Neuronal stem cell (in vitro differentiated cells): ENCODE results near the gene SIRT6.
"Not testable (repeated sequence)": the region's sequence is repeated elsewhere in the genome, so short reads cannot be mapped to it uniquely, and the experiment has no call there.

Experiments
- DNase-seq: peaks from one replicate; pipeline ENCODE4 v3.0.0-alpha.2; 2013; ENCODE audit warnings: low spot score
- H2AFZ ChIP-seq: one replicate; pipeline ENCODE4 v1.6.1; 2013; ENCODE audit warnings: mild to moderate bottlenecking, low read length, inconsistent platforms
- H2AK5ac ChIP-seq: 2 replicates; pipeline ENCODE4 v1.6.1; 2013; ENCODE audit warnings: low read depth, mild to moderate bottlenecking, inconsistent platforms, low read length, moderate library complexity, mixed read lengths
- H2BK120ac ChIP-seq: 2 replicates; pipeline ENCODE4 v1.6.1; 2013; ENCODE audit warnings: low read depth, mild to moderate bottlenecking, inconsistent platforms, low read length, moderate library complexity, mixed read lengths
- H2BK12ac ChIP-seq: one replicate; pipeline ENCODE4 v1.6.1; 2013; ENCODE audit warnings: low read length, inconsistent platforms
- H2BK15ac ChIP-seq: 2 replicates; pipeline ENCODE4 v1.6.1; 2013; ENCODE audit warnings: mild to moderate bottlenecking, low read length, inconsistent platforms, mixed read lengths
- H2BK5ac ChIP-seq: one replicate; pipeline ENCODE4 v1.6.1; 2013; ENCODE audit warnings: inconsistent platforms, mild to moderate bottlenecking, low read length, moderate library complexity
- H3K14ac ChIP-seq: one replicate; pipeline ENCODE4 v1.6.1; 2013; ENCODE audit warnings: low read length, inconsistent platforms
- H3K18ac ChIP-seq: 2 replicates; pipeline ENCODE4 v1.6.1; 2013; ENCODE audit warnings: low read length, inconsistent platforms
- H3K23ac ChIP-seq: 2 replicates; pipeline ENCODE4 v1.6.1; 2013; ENCODE audit warnings: low read depth, mild to moderate bottlenecking, mixed read lengths, low read length, inconsistent platforms; ENCODE audit not compliant: poor library complexity
- H3K27ac ChIP-seq: replicated peaks from 3 replicates; pipeline ENCODE4 v1.5.1; 2013; ENCODE audit warnings: low read length, inconsistent platforms
- H3K27me3 ChIP-seq, 3 experiments: 2 replicates each; pipeline ENCODE4 v1.6.1; 2013; ENCODE audit warnings: low read length in 3 of 3, mild to moderate bottlenecking in 2 of 3, inconsistent platforms in 1 of 3, low read depth in 1 of 3, mixed read lengths in 1 of 3, moderate library complexity in 1 of 3; ENCODE audit not compliant: control insufficient read depth in 3 of 3, insufficient read depth in 3 of 3
- H3K36me3 ChIP-seq, 2 donors: replicated peaks in 1 of 2; 2 replicates each; pipeline ENCODE4 v1.6.1; 2013; ENCODE audit warnings: low read length in 2 of 2; ENCODE audit not compliant: control insufficient read depth in 2 of 2, insufficient read depth in 2 of 2
- H3K4ac ChIP-seq: 2 replicates; pipeline ENCODE4 v1.6.1; 2013; ENCODE audit warnings: inconsistent platforms, mild to moderate bottlenecking, low read length, moderate library complexity
- H3K4me1 ChIP-seq, 2 donors: 1 replicate in 1 of 2; 2 replicates in 1 of 2; pipeline ENCODE4 v1.6.1; 2013; ENCODE audit warnings: low read length in 2 of 2, low read depth in 1 of 2; ENCODE audit not compliant: control insufficient read depth in 2 of 2, insufficient read depth in 1 of 2
- H3K4me2 ChIP-seq: one replicate; pipeline ENCODE4 v1.6.1; 2013; ENCODE audit warnings: mild to moderate bottlenecking, low read length, inconsistent platforms; ENCODE audit not compliant: insufficient read depth, poor library complexity, severe bottlenecking
- H3K4me3 ChIP-seq, 2 donors: 2 replicates each; pipeline ENCODE4 v1.5.1; 2013; ENCODE audit warnings: low read length in 2 of 2, mild to moderate bottlenecking in 2 of 2, inconsistent platforms in 1 of 2, moderate library complexity in 1 of 2
- H3K79me1 ChIP-seq: one replicate; pipeline ENCODE4 v1.6.1; 2013; ENCODE audit warnings: low read depth, mild to moderate bottlenecking, inconsistent platforms, low read length, moderate library complexity
- H3K9ac ChIP-seq: one replicate; pipeline ENCODE4 v1.6.1; 2013; ENCODE audit warnings: mild to moderate bottlenecking, low read depth, low read length, inconsistent platforms; ENCODE audit not compliant: poor library complexity
- H3K9me3 ChIP-seq, 2 donors: replicated peaks in 1 of 2; 2 replicates each; pipeline versions ENCODE3 to v1.6.1; 2013; ENCODE audit warnings: low read length in 2 of 2, mild to moderate bottlenecking in 2 of 2, inconsistent platforms in 1 of 2, low read depth in 1 of 2, mixed read lengths in 1 of 2, moderate library complexity in 1 of 2; ENCODE audit not compliant: control insufficient read depth in 2 of 2, insufficient read depth in 1 of 2
- H4K8ac ChIP-seq: one replicate; pipeline ENCODE4 v1.6.1; 2013; ENCODE audit warnings: low read depth, mild to moderate bottlenecking, inconsistent platforms, low read length, moderate library complexity
- H4K91ac ChIP-seq: one replicate; pipeline ENCODE4 v1.6.1; 2013; ENCODE audit warnings: low read length, low read depth, mild to moderate bottlenecking, inconsistent platforms; ENCODE audit not compliant: poor library complexity
- WGBS, 2 donors: extraction: QIAGEN DNeasy Blood & Tissue Kit; methylation state at CpG; one replicate each; pipeline ENCODE4 v1.1.7; 2013; ENCODE audit warnings: missing lambda C conversion rate in 2 of 2, mixed read lengths in 1 of 2; ENCODE audit not compliant: insufficient read length in 2 of 2, insufficient replicate concordance in 1 of 2; ENCODE audit errors: extremely low coverage in 2 of 2; 5-methylcytosine and 5-hydroxymethylcytosine counted together

The SIRT6 gene

GRCh38 chr19:4224470-4224869 is 42.1 kb upstream of the SIRT6 start:
- no peak overlapping the region for H4K91ac ChIP-seq
- peaks cover 0 to 6% of the 10 kb centered on the region in 2 donors for H3K4me1 ChIP-seq
- no peak for DNase-seq
- no peak overlapping the region for H3K9ac ChIP-seq
- H2BK120ac ChIP-seq = no peak overlapping the region
- peak overlapping the region; percentile 2 for H2BK15ac ChIP-seq
- H2AK5ac ChIP-seq = peak overlapping the region; percentile 5
- no CpG with 5 or more reads among the region's 15 CpGs for WGBS, 2 donors
- no peak overlapping the region for H2BK12ac ChIP-seq
- H3K4ac ChIP-seq = no peak overlapping the region
- no peak overlapping the region for H2BK5ac ChIP-seq
- H3K4me2 ChIP-seq = no peak overlapping the region
- peak overlapping the region; percentile 85 for H2AFZ ChIP-seq
- no peak overlapping the region for H4K8ac ChIP-seq
- H3K27ac ChIP-seq = no peak overlapping the region
- no peak overlapping the region for H3K4me3 ChIP-seq
- no peaks in the 10 kb centered on the region for H3K9me3 ChIP-seq
- peak overlapping the region; percentile 78 for H3K18ac ChIP-seq
- H3K14ac ChIP-seq = peak overlapping the region; percentile 89
- no peaks in the 10 kb centered on the region for H3K27me3 ChIP-seq
- H3K79me1 ChIP-seq = no peaks in the 10 kb centered on the region
- H3K23ac ChIP-seq = no peak overlapping the region
- no peaks in the 10 kb centered on the region for H3K36me3 ChIP-seq

GRCh38 chr19:4220188-4220587 is 37.8 kb upstream of the SIRT6 start:
- Histone ChIP-seq H2BK15ac (no peak overlapping the region), H2AFZ (no peak overlapping the region), H2BK5ac (no peak overlapping the region), H2BK120ac (no peak overlapping the region), H3K36me3 (no peaks in the 10 kb centered on the region), H4K91ac (no peak overlapping the region), H3K27me3 (no peaks in the 10 kb centered on the region), H3K27ac (no peak overlapping the region), H2AK5ac (no peak overlapping the region), H3K4me3 (no peak overlapping the region), H3K79me1 (no peaks in the 10 kb centered on the region), H3K9ac (no peak overlapping the region), H3K4ac (no peak overlapping the region), H2BK12ac (no peak overlapping the region), H3K9me3 (peaks cover 0 to 2% of the 10 kb centered on the region in 2 donors), H3K14ac (no peak overlapping the region), H3K4me2 (no peak overlapping the region), H4K8ac (no peak overlapping the region), H3K18ac (no peak overlapping the region), H3K4me1 (peaks cover 0 to 6% of the 10 kb centered on the region in 2 donors), H3K23ac (no peak overlapping the region)
- WGBS, 2 donors = no CpG with 5 or more reads among the region's 7 CpGs
- no peak for DNase-seq

- not testable (repeated sequence) for H3K4me3 ChIP-seq, H3K27ac ChIP-seq, H3K14ac ChIP-seq, H3K36me3 ChIP-seq, H2BK120ac ChIP-seq, H3K9me3 ChIP-seq, H3K4me2 ChIP-seq, H2BK15ac ChIP-seq, H2AK5ac ChIP-seq, H3K27me3 ChIP-seq, H2AFZ ChIP-seq, H3K4ac ChIP-seq, H4K8ac ChIP-seq, H2BK5ac ChIP-seq, H3K4me1 ChIP-seq, H3K23ac ChIP-seq, H3K79me1 ChIP-seq, H2BK12ac ChIP-seq, H3K18ac ChIP-seq, H4K91ac ChIP-seq, H3K9ac ChIP-seq, DNase-seq
- WGBS, 2 donors = no CpG with 5 or more reads among the region's 1 CpG
Observed at GRCh38 chr19:4218523-4218922, 36.2 kb upstream of the SIRT6 start.

GRCh38 chr19:4217429-4218264 is 35.3 kb upstream of the SIRT6 start:
- Histone ChIP-seq H2BK15ac (no peak overlapping the region), H3K23ac (peak overlapping the region; percentile 65), H3K36me3 (no peaks in the 10 kb centered on the region), H4K8ac (no peak overlapping the region), H3K4me2 (no peak overlapping the region), H3K27ac (no peak overlapping the region), H3K4me1 (no peaks in the 10 kb centered on the region), H4K91ac (no peak overlapping the region), H3K27me3 (peaks cover 0 to 12% (median 0%) of the 10 kb centered on the region in 3 experiments), H2AFZ (no peak overlapping the region), H2BK5ac (no peak overlapping the region), H2BK12ac (peak overlapping the region; percentile 10), H3K79me1 (no peaks in the 10 kb centered on the region), H3K4me3 (no peak overlapping the region), H3K18ac (peak overlapping the region; percentile 80), H3K9ac (no peak overlapping the region), H2AK5ac (no peak overlapping the region), H2BK120ac (no peak overlapping the region), H3K4ac (no peak overlapping the region), H3K14ac (no peak overlapping the region), H3K9me3 (peaks cover 0 to 2% of the 10 kb centered on the region in 2 donors)
- no CpG with 5 or more reads among the region's 81 CpGs for WGBS, 2 donors
- DNase-seq = no peak
